ENCODE results near the gene TYSND1.

DNA sequence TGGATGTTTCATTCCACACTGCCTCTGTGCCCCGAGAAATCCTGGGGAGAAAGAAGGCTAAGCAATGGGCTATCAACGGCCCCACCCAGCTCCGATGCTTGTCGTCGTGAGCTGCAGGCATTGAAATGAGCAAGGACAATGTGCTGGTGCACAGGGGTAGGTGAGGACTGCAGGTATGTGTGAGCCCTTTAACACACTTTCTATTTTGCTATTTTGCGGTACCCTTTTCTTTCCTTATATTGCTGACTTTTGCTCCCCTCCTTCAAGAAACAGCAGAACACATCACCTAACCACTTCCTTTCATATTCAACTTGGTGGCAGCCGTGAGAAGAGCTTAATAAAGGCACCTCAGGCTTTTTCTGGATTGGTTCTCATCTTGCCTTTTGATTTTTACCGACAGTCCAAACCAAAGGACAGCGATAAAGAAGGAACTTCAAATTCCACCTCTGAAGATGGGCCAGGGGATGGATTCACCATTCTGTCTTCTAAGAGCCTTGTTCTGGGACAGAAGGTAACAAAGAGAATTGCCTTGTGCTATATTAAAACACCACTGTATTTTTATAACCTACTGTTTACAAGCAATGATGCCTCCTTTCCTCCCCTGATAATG, 53.1 kb downstream of the TYSND1 start:
- no peak for TF ChIP-seq TAF1 (IDR thresholded peaks at IDR 0.05; ENCODE audit: borderline replicate concordance, insufficient read depth, low read length)
- TF ChIP-seq POLR2AphosphoS5 (IDR thresholded peaks at IDR 0.05; ENCODE audit: low read depth, low read length), result no peak
- TF ChIP-seq, protein P1, sequence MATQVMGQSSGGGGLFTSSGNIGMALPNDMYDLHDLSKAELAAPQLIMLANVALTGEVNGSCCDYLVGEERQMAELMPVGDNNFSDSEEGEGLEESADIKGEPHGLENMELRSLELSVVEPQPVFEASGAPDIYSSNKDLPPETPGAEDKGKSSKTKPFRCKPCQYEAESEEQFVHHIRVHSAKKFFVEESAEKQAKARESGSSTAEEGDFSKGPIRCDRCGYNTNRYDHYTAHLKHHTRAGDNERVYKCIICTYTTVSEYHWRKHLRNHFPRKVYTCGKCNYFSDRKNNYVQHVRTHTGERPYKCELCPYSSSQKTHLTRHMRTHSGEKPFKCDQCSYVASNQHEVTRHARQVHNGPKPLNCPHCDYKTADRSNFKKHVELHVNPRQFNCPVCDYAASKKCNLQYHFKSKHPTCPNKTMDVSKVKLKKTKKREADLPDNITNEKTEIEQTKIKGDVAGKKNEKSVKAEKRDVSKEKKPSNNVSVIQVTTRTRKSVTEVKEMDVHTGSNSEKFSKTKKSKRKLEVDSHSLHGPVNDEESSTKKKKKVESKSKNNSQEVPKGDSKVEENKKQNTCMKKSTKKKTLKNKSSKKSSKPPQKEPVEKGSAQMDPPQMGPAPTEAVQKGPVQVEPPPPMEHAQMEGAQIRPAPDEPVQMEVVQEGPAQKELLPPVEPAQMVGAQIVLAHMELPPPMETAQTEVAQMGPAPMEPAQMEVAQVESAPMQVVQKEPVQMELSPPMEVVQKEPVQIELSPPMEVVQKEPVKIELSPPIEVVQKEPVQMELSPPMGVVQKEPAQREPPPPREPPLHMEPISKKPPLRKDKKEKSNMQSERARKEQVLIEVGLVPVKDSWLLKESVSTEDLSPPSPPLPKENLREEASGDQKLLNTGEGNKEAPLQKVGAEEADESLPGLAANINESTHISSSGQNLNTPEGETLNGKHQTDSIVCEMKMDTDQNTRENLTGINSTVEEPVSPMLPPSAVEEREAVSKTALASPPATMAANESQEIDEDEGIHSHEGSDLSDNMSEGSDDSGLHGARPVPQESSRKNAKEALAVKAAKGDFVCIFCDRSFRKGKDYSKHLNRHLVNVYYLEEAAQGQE (IDR thresholded peaks at IDR 0.05; ENCODE audit: insufficient read depth in 1 of 2, low read depth in 2 of 2, low read length in 2 of 2), result no peak
- no peak for TF ChIP-seq SIN3A (IDR thresholded peaks at IDR 0.05; ENCODE audit: borderline replicate concordance, insufficient read depth, low read length)
- TF ChIP-seq FOXP2 (optimal IDR thresholded peaks at IDR 0.05; ENCODE audit: borderline replicate concordance, extremely low read depth, extremely low read length, insufficient read depth), result no peak
